C4-2B (cell line): ENCODE results near the gene CACNA1G.

Experiments
- CTCF ChIP-seq: fragments of 450-650 bp; conservative IDR thresholded peaks from 2 replicates; pipeline ENCODE4 v1.5.1; 2017; ENCODE audit warnings: mild to moderate bottlenecking
- ZFX ChIP-seq: fragments of 450-650 bp; IDR thresholded peaks from 2 replicates; pipeline ENCODE4 v1.6.1; 2017

- TF ChIP-seq CTCF: no peak
- no peak for TF ChIP-seq ZFX
These were observed 24.8 kb downstream of the CACNA1G start for GRCh38 chr17:50585346-50585745.
